Activated naive CD8-positive, alpha-beta T cell treated with anti-CD3 and anti-CD28 coated beads, Interleukin-2, amount 10 ng/mL, durations not matched to agents 7 days and 5 days (primary cell): ENCODE measurements around the gene PDGFD. TPM values are rescaled to one million over a fixed set of nuclear protein-coding genes. Genes with fewer than 3 reads are reported as not detected.

Experiments
- ATAC-seq: fragments of 150-1000 bp; cut with Tn5 transposase; one replicate; pipeline ENCODE4 v1.10.0; 2021; ENCODE audit warnings: low read depth, moderate library complexity
- POLR2A ChIA-PET: fragments of 350-600 bp; sonication (Branson Sonifier 250); formaldehyde crosslinking; loops from one replicate; lab custom pipeline; 2021; ENCODE audit warnings: antibody characterized with exemption; lab: Charles Lee
- DNase-seq: peaks from one replicate; pipeline ENCODE4 v3.0.0; 2021
- H3K27ac Mint-ChIP-seq: one replicate; pipeline ENCODE4 v1.8.0; 2022; ENCODE audit warnings: mild to moderate bottlenecking, mixed read lengths
- H3K27me3 Mint-ChIP-seq: one replicate; pipeline ENCODE4 v1.8.0; 2022; ENCODE audit warnings: mild to moderate bottlenecking, moderate library complexity, mixed read lengths
- H3K36me3 Mint-ChIP-seq: one replicate; pipeline ENCODE4 v1.8.0; 2021; ENCODE audit warnings: mild to moderate bottlenecking, mixed read lengths
- H3K4me1 Mint-ChIP-seq: one replicate; pipeline ENCODE4 v1.8.0; 2021; ENCODE audit warnings: mixed read lengths
- H3K4me3 Mint-ChIP-seq: one replicate; pipeline ENCODE4 v1.8.0; 2022; ENCODE audit warnings: mild to moderate bottlenecking, moderate library complexity, mixed read lengths
- H3K9me3 Mint-ChIP-seq: one replicate; pipeline ENCODE4 v1.8.0; 2021; ENCODE audit warnings: mixed read lengths
- total RNA-seq, 2 experiments: library from RNA; stranded (reverse); gene quantifications; one replicate each; pipeline ENCODE4 v1.2.3, GENCODE V29; 2021

Gene PDGFD
- total RNA-seq: 1 to 10 TPM in 1 of 2 experiments, under 1 TPM in 1; 0.39 to 1.3 TPM

DNA sequence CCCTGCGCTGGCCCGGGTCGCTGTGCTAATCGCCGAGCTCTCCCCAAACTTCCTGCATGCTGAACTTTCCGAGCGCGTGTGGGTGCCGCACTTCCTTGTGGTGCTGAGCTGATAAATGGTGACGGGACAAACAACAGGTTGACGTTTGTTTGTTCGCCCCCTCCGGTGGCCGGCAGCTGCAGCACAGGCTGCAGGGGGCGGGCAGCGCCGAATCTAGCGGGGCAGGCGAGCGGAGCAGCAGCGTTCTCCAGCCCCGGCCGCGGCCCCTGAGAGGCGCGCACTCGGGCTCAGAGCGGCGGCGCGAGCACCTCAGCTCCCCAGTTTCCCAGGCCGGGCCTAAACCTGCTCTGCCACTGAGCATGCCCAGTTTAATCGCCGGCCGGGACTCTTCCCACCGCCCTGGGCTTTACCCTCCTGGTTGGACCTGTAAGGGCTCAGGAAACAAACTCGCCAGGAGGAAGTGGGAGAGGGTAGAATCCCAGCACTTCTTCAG is at the start of gene PDGFD:
Gene PDGFD (minus strand): TSS at position 120 of the 493 bp plus-strand sequence.
- peak; percentile 45 for ATAC-seq
- POLR2A ChIA-PET: no interaction called here
- peak within 1 kb of the TSS; percentile 65 for H3K4me3 Mint-ChIP-seq
- H3K36me3 Mint-ChIP-seq: no peaks in the 10 kb centered on the region
- H3K27me3 Mint-ChIP-seq: peaks cover 21% of the 10 kb centered on the region
- no peaks in the 10 kb centered on the region for H3K9me3 Mint-ChIP-seq
- peaks cover 3% of the 10 kb centered on the region for H3K4me1 Mint-ChIP-seq
- peak; percentile 43 for DNase-seq
- H3K27ac Mint-ChIP-seq: no peak within 1 kb of the TSS

- H3K4me3 Mint-ChIP-seq: no peak overlapping the region
- H3K36me3 Mint-ChIP-seq: no peaks in the 10 kb centered on the region
- no peaks in the 10 kb centered on the region for H3K4me1 Mint-ChIP-seq
- no peak overlapping the region for H3K27ac Mint-ChIP-seq
- ATAC-seq (no peak), DNase-seq (no peak)
- POLR2A ChIA-PET: no interaction called here
- H3K9me3 Mint-ChIP-seq: no peaks in the 10 kb centered on the region
- no peaks in the 10 kb centered on the region for H3K27me3 Mint-ChIP-seq
These were observed 43.0 kb upstream of the PDGFD start for GRCh38 chr11:104206936-104207335.

GRCh38 chr11:104205838-104206237 is 41.9 kb upstream of the PDGFD start:
- Mint-ChIP-seq H3K9me3 (no peaks in the 10 kb centered on the region), H3K36me3 (no peaks in the 10 kb centered on the region), H3K27me3 (no peaks in the 10 kb centered on the region), H3K27ac (no peak overlapping the region), H3K4me1 (no peaks in the 10 kb centered on the region), H3K4me3 (no peak overlapping the region)
- no peak for DNase-seq
- no peak for ATAC-seq
- POLR2A ChIA-PET: no interaction called here

DNA sequence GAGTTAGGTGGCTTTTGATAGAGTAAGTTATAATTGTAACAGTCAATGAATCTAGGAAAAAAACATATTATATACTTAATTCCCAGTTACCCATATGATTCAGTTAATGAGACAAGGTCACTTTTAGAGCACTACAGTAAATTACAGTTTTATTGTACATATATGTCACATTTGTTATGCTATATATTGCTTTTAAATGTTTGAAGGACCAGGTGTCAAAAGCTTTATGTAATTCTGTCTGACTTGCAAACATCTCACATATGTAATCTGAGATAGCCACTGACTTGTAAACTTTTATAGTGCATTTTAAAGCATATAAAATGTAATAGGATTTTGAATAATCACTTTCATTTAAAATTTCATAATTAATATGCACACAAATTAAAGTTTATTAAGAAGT is 36.7 kb upstream of the PDGFD start:
- Mint-ChIP-seq H3K9me3 (no peaks in the 10 kb centered on the region), H3K36me3 (no peaks in the 10 kb centered on the region), H3K27me3 (peaks cover 3% of the 10 kb centered on the region), H3K27ac (no peak overlapping the region), H3K4me1 (no peaks in the 10 kb centered on the region), H3K4me3 (no peak overlapping the region)
- POLR2A ChIA-PET: no interaction called here
- no peak for ATAC-seq
- DNase-seq: no peak

DNA sequence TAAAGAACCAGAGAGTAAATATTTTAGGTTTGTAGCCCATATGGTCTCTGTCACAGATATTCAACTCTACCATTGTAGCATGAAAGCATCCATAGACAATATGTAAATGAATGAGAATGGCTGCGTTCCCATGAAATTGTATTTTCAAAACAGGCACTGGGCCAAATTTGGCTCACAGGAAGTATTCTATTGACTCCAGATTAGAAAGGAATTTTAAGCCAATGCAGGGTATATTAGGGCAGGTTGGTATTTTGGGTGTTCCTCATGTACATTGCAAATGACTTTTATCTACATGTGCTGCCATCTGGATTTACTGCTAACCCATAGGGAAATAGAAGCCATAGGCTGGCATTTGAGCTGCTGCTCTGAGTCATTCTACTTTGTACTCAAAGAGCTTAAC is 35.1 kb upstream of the PDGFD start:
- Mint-ChIP-seq H3K27me3 (peaks cover 3% of the 10 kb centered on the region), H3K27ac (no peak overlapping the region), H3K9me3 (no peaks in the 10 kb centered on the region), H3K4me1 (no peaks in the 10 kb centered on the region), H3K4me3 (no peak overlapping the region), H3K36me3 (no peaks in the 10 kb centered on the region)
- ATAC-seq: no peak
- POLR2A ChIA-PET: no interaction called here
- DNase-seq: no peak

DNA sequence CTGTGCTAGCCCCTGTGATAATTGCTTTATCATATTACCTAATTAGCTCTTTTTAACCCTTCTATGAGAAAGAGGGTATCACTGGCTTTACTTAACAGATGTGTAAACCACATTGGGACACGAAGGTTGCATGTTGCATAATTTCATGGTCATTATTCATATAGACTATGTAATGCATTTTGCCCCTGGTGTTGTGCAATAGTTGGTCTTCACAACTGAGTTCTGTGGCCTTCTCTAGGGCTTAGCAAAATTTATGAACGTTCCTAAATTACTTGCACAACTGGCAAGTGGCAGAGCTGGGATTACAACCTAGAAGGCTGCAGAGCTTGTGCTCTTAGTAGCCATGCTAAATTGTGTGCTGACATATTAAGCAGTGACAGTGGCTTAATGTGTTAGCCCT is 34.6 kb upstream of the PDGFD start:
- Mint-ChIP-seq H3K9me3 (no peaks in the 10 kb centered on the region), H3K27me3 (peaks cover 3% of the 10 kb centered on the region), H3K36me3 (no peaks in the 10 kb centered on the region), H3K4me1 (no peaks in the 10 kb centered on the region), H3K4me3 (no peak overlapping the region), H3K27ac (no peak overlapping the region)
- DNase-seq: no peak
- POLR2A ChIA-PET: no interaction called here
- ATAC-seq: no peak

- Mint-ChIP-seq H3K9me3 (no peaks in the 10 kb centered on the region), H3K4me1 (no peaks in the 10 kb centered on the region), H3K36me3 (no peaks in the 10 kb centered on the region), H3K27ac (no peak overlapping the region), H3K27me3 (no peaks in the 10 kb centered on the region), H3K4me3 (no peak overlapping the region)
- DNase-seq (no peak), ATAC-seq (no peak)
- POLR2A ChIA-PET: interaction anchor here (0.7 kb wide), 1 partner anchor 653 kb away, joined by 4 read pairs; no protein-coding TSS in a partner anchor
These were observed 27.2 kb upstream of the PDGFD start for GRCh38 chr11:104191124-104191523.

DNA sequence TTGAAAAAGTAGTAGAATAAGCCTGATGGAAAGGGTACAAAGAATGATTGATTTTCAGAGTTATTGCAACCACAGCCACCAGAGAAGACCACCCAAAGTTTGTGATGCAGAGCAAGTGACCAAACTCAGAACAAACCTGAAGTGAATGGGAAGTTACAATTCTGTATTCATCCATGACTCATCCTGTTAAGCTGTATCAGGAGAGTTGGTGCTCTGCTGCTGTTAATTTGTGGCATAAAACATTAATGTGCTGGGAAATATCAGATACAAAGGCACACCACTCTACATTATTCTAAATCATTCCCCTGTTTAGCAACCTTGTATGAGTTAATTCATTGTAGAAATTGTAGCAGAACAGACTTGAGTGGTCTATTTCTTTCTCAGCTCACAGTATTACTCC is 19.6 kb upstream of the PDGFD start:
- H3K4me3 Mint-ChIP-seq: no peak overlapping the region
- H3K4me1 Mint-ChIP-seq: no peaks in the 10 kb centered on the region
- no peak for DNase-seq
- H3K27me3 Mint-ChIP-seq: no peaks in the 10 kb centered on the region
- no peaks in the 10 kb centered on the region for H3K36me3 Mint-ChIP-seq
- no peak overlapping the region for H3K27ac Mint-ChIP-seq
- POLR2A ChIA-PET: no interaction called here
- ATAC-seq: no peak
- no peaks in the 10 kb centered on the region for H3K9me3 Mint-ChIP-seq

GRCh38 chr11:104175769-104176168 is 11.8 kb upstream of the PDGFD start:
- H3K4me1 Mint-ChIP-seq: no peaks in the 10 kb centered on the region
- no peaks in the 10 kb centered on the region for H3K9me3 Mint-ChIP-seq
- no peaks in the 10 kb centered on the region for H3K36me3 Mint-ChIP-seq
- no peak overlapping the region for H3K4me3 Mint-ChIP-seq
- H3K27me3 Mint-ChIP-seq: no peaks in the 10 kb centered on the region
- no peak for ATAC-seq
- no peak overlapping the region for H3K27ac Mint-ChIP-seq
- DNase-seq: no peak
- POLR2A ChIA-PET: no interaction called here

- Mint-ChIP-seq H3K36me3 (no peaks in the 10 kb centered on the region), H3K9me3 (no peaks in the 10 kb centered on the region), H3K27ac (no peak overlapping the region), H3K27me3 (peaks cover 8% of the 10 kb centered on the region), H3K4me1 (no peaks in the 10 kb centered on the region), H3K4me3 (no peak overlapping the region)
- no peak for DNase-seq
- POLR2A ChIA-PET: no interaction called here
- no peak for ATAC-seq
These were observed 5.1 kb upstream of the PDGFD start for GRCh38 chr11:104169091-104169490.

GRCh38 chr11:104165014-104165413 is 1.1 kb upstream of the PDGFD start:
- no peak overlapping the region for H3K27ac Mint-ChIP-seq
- no peak overlapping the region for H3K4me3 Mint-ChIP-seq

GRCh38 chr11:104163100-104164027 is 583 bp downstream of the PDGFD start:
- Mint-ChIP-seq H3K4me1 (peaks cover 3% of the 10 kb centered on the region), H3K36me3 (no peaks in the 10 kb centered on the region), H3K9me3 (no peaks in the 10 kb centered on the region), H3K4me3 (peak overlapping the region; percentile 65), H3K27ac (no peak overlapping the region), H3K27me3 (peaks cover 21% of the 10 kb centered on the region)
- ATAC-seq (no peak), DNase-seq (no peak)
- POLR2A ChIA-PET: no interaction called here

More at GRCh38 chr11:104165014-104165413, 1.1 kb upstream of the PDGFD start:
- Mint-ChIP-seq H3K27me3 (peaks cover 21% of the 10 kb centered on the region), H3K4me1 (peaks cover 3% of the 10 kb centered on the region), H3K36me3 (no peaks in the 10 kb centered on the region), H3K9me3 (no peaks in the 10 kb centered on the region)
- DNase-seq: no peak
- no peak for ATAC-seq
- POLR2A ChIA-PET: no interaction called here

DNA sequence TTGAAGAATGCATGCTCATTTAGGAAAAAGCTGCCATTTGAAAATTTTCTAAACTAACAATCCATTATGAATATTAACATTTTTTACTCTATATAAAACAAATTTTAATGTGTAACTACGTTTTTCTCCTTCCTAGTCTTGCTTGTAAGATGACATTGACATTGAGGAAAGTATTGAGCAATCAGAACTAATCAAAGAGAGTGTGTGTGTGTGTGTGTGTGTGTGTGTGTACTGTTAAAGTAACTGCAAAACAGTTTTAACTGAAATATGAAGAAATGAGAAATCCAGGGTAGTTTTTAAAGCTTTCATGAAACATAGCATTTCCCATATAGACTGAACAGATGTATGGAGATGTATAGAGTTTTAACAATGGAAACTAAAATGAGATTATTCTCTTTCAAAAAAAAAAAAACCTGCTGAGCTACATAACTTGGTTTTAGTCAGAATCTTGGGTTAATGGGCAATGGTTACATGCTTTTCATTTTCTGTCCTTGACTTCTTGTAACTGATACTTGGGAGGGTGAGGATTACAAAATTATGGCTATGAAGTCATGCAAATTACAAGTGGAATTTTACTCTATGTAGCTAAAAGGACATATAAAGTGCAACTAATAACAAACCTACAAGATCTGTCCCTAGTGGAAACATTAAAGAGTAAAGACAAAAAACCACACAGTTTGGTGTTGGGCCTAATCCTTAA is 2.0 kb downstream of the PDGFD start:
- no peaks in the 10 kb centered on the region for H3K36me3 Mint-ChIP-seq
- H3K4me1 Mint-ChIP-seq: peaks cover 3% of the 10 kb centered on the region
- no peak for DNase-seq
- POLR2A ChIA-PET: no interaction called here
- no peak for ATAC-seq
- H3K4me3 Mint-ChIP-seq: no peak overlapping the region
- no peaks in the 10 kb centered on the region for H3K9me3 Mint-ChIP-seq
- peaks cover 21% of the 10 kb centered on the region for H3K27me3 Mint-ChIP-seq
- H3K27ac Mint-ChIP-seq: no peak overlapping the region
